GM21360 (cell line): ENCODE data around the gene MSMP.

Experiments used
- ATAC-seq: cut with Tn5 transposase; IDR thresholded peaks from one replicate; pipeline ENCODE4 v1.9.1; 2021; ENCODE audit warnings: mild to moderate bottlenecking, moderate library complexity; ENCODE audit not compliant: unreplicated experiment

Gene MSMP

GRCh38 chr9:35771943-35772342 lies 17.9 kb upstream of the MSMP start:
- ATAC-seq = no peak

- ATAC-seq = no peak
These were observed 17.5 kb upstream of the MSMP start for GRCh38 chr9:35771534-35771933.

- no peak for ATAC-seq
These were observed 17.0 kb upstream of the MSMP start for GRCh38 chr9:35771075-35771433.

- ATAC-seq = no peak
These were observed 15.7 kb upstream of the MSMP start for GRCh38 chr9:35769763-35770162.

GRCh38 chr9:35767458-35767857 lies 13.4 kb upstream of the MSMP start:
- ATAC-seq = no peak

- no peak for ATAC-seq
These were observed 12.9 kb upstream of the MSMP start for GRCh38 chr9:35766997-35767396.

GRCh38 chr9:35763803-35764202 lies 9.7 kb upstream of the MSMP start:
- ATAC-seq = no peak

GRCh38 chr9:35763181-35763580 lies 9.1 kb upstream of the MSMP start:
- no peak for ATAC-seq

GRCh38 chr9:35760651-35761050 lies 6.6 kb upstream of the MSMP start:
- ATAC-seq = no peak

GRCh38 chr9:35759795-35760194 lies 5.7 kb upstream of the MSMP start:
- ATAC-seq = no peak

GRCh38 chr9:35758475-35759050 lies 4.5 kb upstream of the MSMP start:
- no peak for ATAC-seq

- no peak for ATAC-seq
These were observed 3.8 kb upstream of the MSMP start for GRCh38 chr9:35757892-35758275.

- ATAC-seq = peak; percentile 26
These were observed 3.3 kb upstream of the MSMP start for GRCh38 chr9:35757226-35757891.

- peak; percentile 51 for ATAC-seq
These were observed 2.5 kb upstream of the MSMP start for GRCh38 chr9:35756275-35757225.

- ATAC-seq = no peak
These were observed 995 bp upstream of the MSMP start for GRCh38 chr9:35755071-35755470.

- no peak for ATAC-seq
These were observed 610 bp downstream of the MSMP start for GRCh38 chr9:35753466-35753865.

- no peak for ATAC-seq
These were observed 3.9 kb downstream of the MSMP start for GRCh38 chr9:35750256-35750531.

- ATAC-seq = peak; percentile 16
These were observed 4.4 kb downstream of the MSMP start for GRCh38 chr9:35749515-35750255.

- ATAC-seq = peak; percentile 66
These were observed 5.1 kb downstream of the MSMP start, which contains the start of the genes GBA2 and RGP1 for GRCh38 chr9:35748858-35749514. Gene GBA2, minus strand, starts transcription at chr9:35749228. Its CDS starts 524 bp downstream, at chr9:35748704. Gene RGP1, plus strand, starts transcription at chr9:35749287. Its CDS starts 469 bp downstream, at chr9:35749756.

- peak; percentile 17 for ATAC-seq
These were observed 5.7 kb downstream of the MSMP start for GRCh38 chr9:35748242-35748857.
